ENCODE measurements around the gene NDUFA1. TPM values are rescaled to one million over a fixed set of nuclear protein-coding genes. Genes with fewer than 3 reads are reported as not detected.
"Not testable (repeated sequence)": the region's sequence is repeated elsewhere in the genome, so short reads cannot be mapped to it uniquely, and the experiment has no call there.

NDUFA1 gene
- total RNA-seq, 2 donors from 2014 or later = 201 to 236 TPM

DNA sequence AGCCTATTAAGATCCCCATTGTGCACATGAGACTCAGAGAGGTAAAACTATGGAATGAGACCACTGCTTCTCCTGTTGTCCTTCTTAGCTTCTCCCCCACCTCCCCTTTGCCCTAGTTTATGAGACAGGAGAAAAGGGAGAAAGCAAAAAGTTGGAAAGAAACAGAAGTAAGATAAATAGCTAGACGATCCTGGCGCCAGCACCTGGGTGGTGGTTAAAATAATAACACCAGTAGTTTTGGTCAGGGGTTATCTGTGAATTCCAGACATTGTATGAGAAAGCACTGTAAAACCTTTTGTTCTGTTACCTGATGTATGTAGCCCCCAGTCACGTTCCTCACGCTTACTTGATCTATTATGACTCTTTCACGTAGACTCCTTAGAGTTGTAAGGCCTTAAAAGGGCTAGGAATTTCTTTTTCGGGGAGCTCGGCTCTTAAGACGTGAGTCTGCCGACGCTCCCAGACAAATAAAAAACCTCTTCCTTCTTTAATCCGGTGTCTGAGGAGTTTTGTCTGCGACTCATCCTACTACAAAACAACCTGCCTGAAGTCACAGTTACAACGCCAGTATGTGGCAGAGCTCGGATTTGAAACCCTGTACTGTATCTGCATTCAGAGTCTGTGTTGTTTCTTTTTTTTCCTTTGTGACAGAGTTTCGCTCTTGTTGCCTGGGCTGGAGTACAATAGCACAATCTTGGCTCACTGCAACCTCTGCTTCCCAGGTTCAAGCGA lies 20.5 kb downstream of the NDUFA1 start:
- DNase-seq; intact Hi-C loops (cut with DNase I, micrococcal nuclease); ATAC-seq: not testable (repeated sequence)

DNA sequence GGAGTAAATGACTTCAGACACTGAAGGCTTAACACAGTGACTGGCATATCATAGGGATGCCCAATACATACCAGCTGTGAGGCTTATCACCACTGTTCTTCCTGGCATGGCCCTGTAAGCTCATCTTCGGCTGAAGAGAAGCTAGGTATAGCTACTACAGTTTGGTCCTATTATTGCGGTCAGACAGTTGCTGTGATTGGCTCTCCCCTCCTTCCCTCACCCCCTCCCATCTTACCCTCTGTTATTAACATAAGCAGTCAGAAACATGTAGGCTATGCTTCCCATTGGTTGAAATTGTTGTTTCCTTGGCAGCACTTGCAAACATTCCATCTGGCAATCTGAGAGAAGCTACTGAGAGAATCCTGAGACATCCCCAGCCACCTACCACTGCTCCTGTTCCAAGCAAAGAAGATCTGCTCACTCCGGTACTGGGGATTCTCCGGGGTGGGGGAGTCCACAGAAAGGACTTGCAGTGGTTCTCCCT lies 24.3 kb downstream of the NDUFA1 start, which contains the start of gene AKAP14:
Gene AKAP14 (plus strand): TSS at position 51 of the 484 bp plus-strand sequence. CDS start 7,331 bp downstream, outside the sequence.
- DNase-seq = no peak
- intact Hi-C loops (cut with DNase I, micrococcal nuclease) = no loop called here
- no peak for ATAC-seq

DNA sequence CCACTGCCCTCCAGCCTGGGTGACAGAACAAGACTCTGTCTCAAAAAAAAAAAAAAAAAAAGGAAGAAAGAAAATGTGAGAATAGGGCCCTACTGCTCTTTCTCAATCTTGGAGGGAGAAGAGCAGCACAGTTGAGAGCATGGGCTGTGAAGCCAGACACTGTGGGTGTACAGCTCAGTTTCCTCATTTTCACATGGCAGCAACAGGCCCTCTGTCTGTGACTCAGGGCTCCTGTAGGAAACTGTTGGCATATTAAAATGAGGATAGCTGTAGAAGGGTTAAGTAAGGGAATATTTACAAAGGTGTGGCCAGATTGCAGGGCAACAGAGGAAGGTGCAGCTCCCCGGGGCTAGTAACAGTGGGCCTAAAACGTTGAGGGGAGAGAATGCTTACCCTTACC lies 27.5 kb downstream of the NDUFA1 start:
- intact Hi-C loops (cut with DNase I, micrococcal nuclease) = no loop called here
- DNase-seq (no peak), ATAC-seq (peak; percentile 92)

DNA sequence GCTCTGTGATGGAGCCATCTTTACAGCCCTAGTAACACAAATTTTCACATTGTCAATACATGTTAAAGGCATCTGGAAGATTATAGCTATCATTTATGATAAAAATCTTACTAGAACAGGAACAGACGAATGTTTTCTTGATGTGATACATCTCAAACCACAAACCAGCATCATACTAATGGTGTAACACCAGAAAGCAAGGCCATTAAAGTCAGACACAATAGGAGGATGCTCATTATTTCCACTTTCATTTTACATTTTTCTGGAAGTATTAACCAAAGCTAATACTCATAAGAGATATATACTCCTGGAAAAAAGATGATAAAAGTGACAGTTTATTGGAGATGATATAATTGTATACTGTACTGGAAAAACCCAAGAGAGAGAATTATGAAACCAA lies 29.3 kb downstream of the NDUFA1 start:
- intact Hi-C loops (cut with DNase I, micrococcal nuclease) = no loop called here
- DNase-seq = no peak
- ATAC-seq = no peak

DNA sequence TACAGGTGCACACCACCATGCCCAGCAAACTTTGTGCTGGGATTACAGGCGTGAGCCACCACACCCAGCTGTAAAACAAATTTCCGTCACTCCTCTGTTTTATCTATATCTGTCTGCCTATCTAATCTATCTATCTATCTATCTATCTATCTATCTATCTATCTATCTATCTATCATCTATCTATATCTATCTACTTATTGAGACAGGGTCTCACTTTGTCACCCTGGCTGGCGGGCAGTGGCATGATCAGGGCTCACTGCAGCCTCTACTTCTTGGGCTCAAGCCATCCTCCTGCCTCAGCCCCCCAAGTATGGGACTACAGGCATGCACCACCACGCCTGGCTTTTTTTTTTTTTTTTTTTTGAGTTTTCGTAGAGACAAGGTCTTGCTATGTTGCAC lies 44.7 kb downstream of the NDUFA1 start:
- ATAC-seq (peak; percentile 70), DNase-seq (no peak)
- intact Hi-C loops (cut with DNase I, micrococcal nuclease) = no loop called here

DNA sequence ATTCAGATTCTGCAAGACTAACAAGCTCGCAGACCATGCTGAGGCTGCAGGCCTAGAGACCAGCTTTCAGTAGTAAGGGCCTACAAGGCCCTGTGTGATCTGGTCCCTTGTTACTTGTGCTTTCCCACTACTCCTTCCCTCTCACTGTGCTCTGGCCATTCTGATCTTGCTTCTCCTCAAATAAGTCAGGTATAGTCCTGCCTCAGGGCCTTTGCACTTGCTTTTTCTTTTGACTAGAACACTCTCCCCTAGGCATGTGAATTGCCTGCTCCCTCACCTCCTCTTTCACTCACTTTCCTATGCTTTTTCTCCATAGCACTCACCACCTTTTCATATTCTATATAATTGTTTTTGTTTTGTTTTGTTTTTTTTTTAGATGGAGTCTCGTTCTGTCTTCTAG lies 46.2 kb downstream of the NDUFA1 start:
- DNase-seq (no peak), ATAC-seq (no peak)
- intact Hi-C loops (cut with DNase I, micrococcal nuclease) = no loop called here

DNA sequence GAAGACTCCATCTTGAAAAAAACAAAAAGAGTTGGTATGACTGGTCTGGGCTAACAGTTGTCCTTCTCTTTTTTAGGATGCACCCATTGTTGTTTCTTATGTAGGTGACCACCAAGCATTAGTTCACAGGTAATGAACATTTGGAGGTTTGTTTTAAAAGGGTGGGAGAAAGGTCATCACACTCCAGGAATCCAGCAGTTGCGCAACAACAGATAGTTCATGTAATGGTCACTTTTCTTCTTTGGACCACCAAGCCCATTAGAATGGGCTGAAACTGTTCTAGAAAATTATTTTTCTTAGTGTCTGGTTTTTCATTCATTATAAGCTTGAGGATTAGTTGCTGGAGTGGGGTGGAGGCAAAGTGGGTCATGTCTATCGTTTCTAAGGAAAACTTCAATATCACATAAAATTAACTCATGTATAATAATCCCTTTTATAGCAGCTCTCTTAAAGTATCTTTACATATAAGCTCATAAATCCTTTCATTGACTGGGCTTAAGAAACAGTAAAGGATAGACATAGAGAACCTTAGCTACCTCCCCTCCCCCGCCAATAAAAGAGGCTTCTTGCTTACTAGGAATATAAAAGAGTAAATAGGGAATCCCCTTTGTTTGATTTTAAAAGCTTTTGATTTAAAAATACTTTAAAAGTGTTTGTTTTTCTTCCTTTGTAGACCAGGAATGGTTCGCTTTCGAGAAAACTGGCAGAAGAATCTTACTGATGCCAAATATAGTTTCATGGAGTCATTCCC lies 48.4 kb downstream of the NDUFA1 start:
- no peak for ATAC-seq
- intact Hi-C loops (cut with DNase I, micrococcal nuclease) = no loop called here
- no peak for DNase-seq

DNA sequence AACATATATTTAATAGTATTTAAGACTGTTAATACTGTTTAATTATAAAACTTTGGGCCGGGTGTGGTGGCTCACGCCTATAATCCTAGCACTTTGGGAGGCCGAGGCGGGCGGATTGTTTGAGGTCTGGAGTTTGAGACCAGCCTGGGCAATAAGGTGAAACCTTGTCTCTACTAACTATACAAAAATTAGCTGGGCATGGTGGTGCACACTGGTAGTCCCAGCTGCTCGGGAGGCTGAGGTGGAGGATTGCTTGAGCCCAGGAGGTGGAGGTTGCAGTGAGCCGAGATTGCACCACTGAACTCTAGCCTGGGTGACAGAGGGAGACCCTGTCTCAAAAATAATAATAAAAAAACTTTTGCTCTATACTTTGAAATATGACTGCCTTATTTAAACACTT lies 50.8 kb downstream of the NDUFA1 start:
- ATAC-seq; intact Hi-C loops (cut with DNase I, micrococcal nuclease): not testable (repeated sequence)

More for the DNA sequence above, 50.8 kb downstream of the NDUFA1 start:
- DNase-seq = not testable (repeated sequence)

Other genes with a start within 250 kb of the NDUFA1 start
- 10 to 100 TPM; 11.8 to 15.8 TPM for gene SEPTIN6, start 178.7 kb upstream of the NDUFA1 start, total RNA-seq
- gene SOWAHD, start 113.2 kb upstream of the NDUFA1 start, total RNA-seq = 1 to 10 TPM; 3.0 to 3.5 TPM
- gene RPL39, start 80.2 kb upstream of the NDUFA1 start, total RNA-seq = 1,000 to 10,000 TPM; 1,215 to 1,372 TPM
- gene UPF3B, start 18.9 kb upstream of the NDUFA1 start, total RNA-seq = 1 to 10 TPM; 7.4 to 7.9 TPM
- 10 to 100 TPM; 12.9 to 13.4 TPM for gene RNF113A, start 99 bp upstream of the NDUFA1 start, total RNA-seq
- not detected for gene AKAP14, start 24.1 kb downstream of the NDUFA1 start, total RNA-seq
- gene NKAP, start 71.9 kb downstream of the NDUFA1 start, total RNA-seq = 1 to 10 TPM; 6.5 to 7.1 TPM
- gene RHOXF2B, start 205.9 kb downstream of the NDUFA1 start, total RNA-seq = not detected
- under 1 TPM in 1 of 2 donors, not detected in 1; 0.47 TPM for gene RHOXF1, start 244.1 kb downstream of the NDUFA1 start, total RNA-seq

All from left colon (tissue), 2 donors.